HG03354 (cell line): Measurements from ENCODE around the gene PRDM1.

Experiments
- ATAC-seq: cut with Tn5 transposase; IDR thresholded peaks from one replicate; pipeline ENCODE4 v1.9.1; 2021; ENCODE audit warnings: mild to moderate bottlenecking; ENCODE audit not compliant: unreplicated experiment, poor library complexity, severe bottlenecking

PRDM1 gene

GRCh38 chr6:106085984-106086813, at the start of gene PRDM1:
Gene PRDM1, plus strand, starts transcription at chr6:106086336. Its CDS starts 218 bp downstream, at chr6:106086554.
- ATAC-seq = peak; percentile 76

GRCh38 chr6:106037060-106037459, 49.1 kb upstream of the PRDM1 start:
- ATAC-seq = no peak

GRCh38 chr6:106039897-106040592, 46.1 kb upstream of the PRDM1 start:
- no peak for ATAC-seq

- no peak for ATAC-seq
These were observed 42.0 kb upstream of the PRDM1 start for GRCh38 chr6:106044151-106044550.

GRCh38 chr6:106045077-106045476, 41.1 kb upstream of the PRDM1 start:
- no peak for ATAC-seq

GRCh38 chr6:106046116-106046853, 39.9 kb upstream of the PRDM1 start:
- ATAC-seq = no peak

- no peak for ATAC-seq
These were observed 39.3 kb upstream of the PRDM1 start for GRCh38 chr6:106046854-106047200.

- no peak for ATAC-seq
These were observed 37.8 kb upstream of the PRDM1 start for GRCh38 chr6:106048336-106048735.

- ATAC-seq = no peak
These were observed 35.6 kb upstream of the PRDM1 start for GRCh38 chr6:106050538-106050937.

- no peak for ATAC-seq
These were observed 34.9 kb upstream of the PRDM1 start for GRCh38 chr6:106051226-106051625.

GRCh38 chr6:106053484-106054205, 32.5 kb upstream of the PRDM1 start:
- ATAC-seq = no peak

GRCh38 chr6:106055489-106055888, 30.6 kb upstream of the PRDM1 start:
- no peak for ATAC-seq

GRCh38 chr6:106056060-106056745, 29.9 kb upstream of the PRDM1 start:
- ATAC-seq = no peak

- no peak for ATAC-seq
These were observed 29.3 kb upstream of the PRDM1 start for GRCh38 chr6:106056746-106057390.

- ATAC-seq = no peak
These were observed 26.8 kb upstream of the PRDM1 start for GRCh38 chr6:106059331-106059730.

GRCh38 chr6:106060167-106060566, 26.0 kb upstream of the PRDM1 start:
- no peak for ATAC-seq

GRCh38 chr6:106063448-106063850, 22.7 kb upstream of the PRDM1 start:
- ATAC-seq = no peak

GRCh38 chr6:106064142-106064541, 22.0 kb upstream of the PRDM1 start:
- ATAC-seq = no peak

- no peak for ATAC-seq
These were observed 21.4 kb upstream of the PRDM1 start for GRCh38 chr6:106064756-106065155.
